ENCODE measurements around the gene SCN2A.

SCN2A gene

GRCh38 chr2:165427686-165428085, 188.5 kb downstream of the SCN2A start:
- no peak for DNase-seq

- DNase-seq = no peak
Observed at GRCh38 chr2:165428926-165429325, 189.7 kb downstream of the SCN2A start.

GRCh38 chr2:165431014-165431413, 191.8 kb downstream of the SCN2A start:
- no peak for DNase-seq

GRCh38 chr2:165432234-165432966, 193.2 kb downstream of the SCN2A start:
- DNase-seq = no peak

- no peak for DNase-seq
Observed at GRCh38 chr2:165434865-165435496, 195.8 kb downstream of the SCN2A start.

GRCh38 chr2:165435611-165436010, 196.4 kb downstream of the SCN2A start:
- DNase-seq = no peak

GRCh38 chr2:165436559-165436958, 197.3 kb downstream of the SCN2A start:
- DNase-seq = no peak

GRCh38 chr2:165440367-165440766, 201.2 kb downstream of the SCN2A start:
- no peak for DNase-seq
